Ovary (tissue), 9 donors: ENCODE data around the gene ROBO1. TPM values are rescaled to one million over a fixed set of nuclear protein-coding genes. Genes with fewer than 3 reads are reported as not detected.

Experiments used
- DNase-seq, 5 donors: peaks; one replicate each; pipeline ENCODE4 v3.0.0-alpha.2; 2019 to 2020
- H3K27ac ChIP-seq, 2 donors: fragments of 200-600 bp; one replicate each; pipeline versions ENCODE4 v1.5.1 to v1.8.0; 2019 to 2022
- H3K27me3 ChIP-seq: fragments of 200-600 bp; one replicate; pipeline ENCODE4 v1.8.0; 2022
- H3K36me3 ChIP-seq: fragments of 200-600 bp; sonication (generic); one replicate; pipeline ENCODE4 v1.5.1; 2019
- H3K4me1 ChIP-seq: one replicate; pipeline ENCODE4 v1.8.1; 2013; ENCODE audit warnings: mild to moderate bottlenecking, moderate library complexity; ENCODE audit not compliant: insufficient read depth
- H3K4me3 ChIP-seq: fragments of 200-600 bp; sonication (generic); one replicate; pipeline ENCODE4 v1.5.1; 2017
- H3K9me3 ChIP-seq, 2 donors: fragments of 200-600 bp in 1 of 2; sonication (generic) in 1 of 2; one replicate each; pipeline versions ENCODE4 v1.5.1 to v1.8.1; 2013 to 2019; ENCODE audit warnings: mild to moderate bottlenecking in 1 of 2, moderate library complexity in 1 of 2
- EP300 ChIP-seq: sonication (generic); formaldehyde crosslinking; IDR thresholded peaks from one replicate; pipeline ENCODE4 v1.6.1; 2017; ENCODE audit warnings: antibody characterized with exemption
- POLR2A ChIP-seq: fragments of 450-650 bp; IDR thresholded peaks from one replicate; pipeline ENCODE4 v1.6.1; 2017; ENCODE audit warnings: antibody characterized with exemption, mild to moderate bottlenecking, moderate library complexity
- WGBS, 3 donors: extraction: QIAGEN DNeasy Blood & Tissue Kit in 1 of 3; methylation state at CpG; one replicate each; pipeline versions ENCODE4 v1.1.5 to v1.1.7; 2013 to 2017; 5-methylcytosine and 5-hydroxymethylcytosine counted together
- intact Hi-C, 4 donors: fragments of 100-400 bp; cut with DNase I; formaldehyde crosslinking; loops; one replicate each; pipeline versions ENCODE4 v1.11.0 to v1.15.1; 2022 to 2023
- polyA plus RNA-seq, 2 donors: library from polyadenylated mRNA; stranded (reverse); fragments of 200-250 nt in 1 of 2; fragments of 350-450 nt in 1 of 2; fragmentation: Illumina TruSeq in 1 of 2; extraction: RNeasy Lipid Tissue Mini Kit (QIAGEN cat#74804) in 1 of 2; gene quantifications; one replicate each; pipeline ENCODE4 v1.2.3, GENCODE V29; 2013 to 2014
- total RNA-seq, 7 donors: library from RNA; depleted of rRNA in 2 of 7; stranded (reverse); fragments of >200 nt in 2 of 7; fragmentation: NEBNext Ultra II Directional in 3 of 7; extraction: Animal tissue kit (Norgen Biotek cat#: 25700) in 3 of 7; gene quantifications; one replicate each; pipeline versions ENCODE4 v1.1.0 to v1.2.4, GENCODE V29; 2016 to 2023
- TF ChIP-seq, protein P1 (sequence below), 3 donors: fragments of 450-650 bp in 2 of 3; fragments of 200-600 bp in 1 of 3; IDR thresholded peaks; one replicate each; pipeline versions ENCODE4 v1.5.1 to v1.8.0; 2016 to 2022; ENCODE audit warnings: antibody characterized with exemption in 3 of 3, mild to moderate bottlenecking in 1 of 3
- donor health status: DM: no; HTN: no; CAD: no; lungs with moderate emphysema.
- donor health status: DM: no; HTN: no; CAD: no.
- donor health status: Bipolar disorder and iron deficiency.
- donor health status: DM: yes; HTN: yes; CAD: no.
- donor health status: DM: no; HTN: no; CAD: no.
- donor health status: DM: yes; HTN: yes; CAD: no.

Gene ROBO1
- total and polyA plus RNA-seq, 9 donors: 17.2 to 49.5 (median 29.0) TPM

DNA sequence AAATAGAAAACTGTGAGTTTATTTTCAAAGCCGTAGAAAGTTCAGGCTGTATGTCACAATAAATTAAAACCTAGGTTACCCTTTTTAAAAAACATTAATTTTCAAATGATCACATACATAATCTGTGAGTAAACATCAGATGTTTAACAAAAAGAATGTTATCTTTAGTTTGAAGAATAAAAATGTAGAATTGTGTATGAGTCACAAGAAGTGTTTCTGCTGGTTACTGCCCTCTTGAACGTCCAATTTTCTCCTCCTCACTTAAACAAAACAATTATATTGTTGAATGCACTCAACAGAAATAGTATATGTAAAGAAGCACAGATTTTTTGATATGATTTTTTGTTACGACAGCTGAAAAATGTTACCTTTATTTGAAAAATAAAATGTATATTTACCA is 855.1 kb downstream of the ROBO1 start:
- WGBS, 3 donors: 75 to 85% (median 77%) methylated on average over 3 of the region's 3 CpGs
- Histone ChIP-seq H3K4me3 (no peak overlapping the region), H3K4me1 (no peaks in the 10 kb centered on the region), H3K36me3 (no peaks in the 10 kb centered on the region), H3K27ac (no peak overlapping the region), H3K27me3 (no peaks in the 10 kb centered on the region), H3K9me3 (no peaks in the 10 kb centered on the region)
- no peak for DNase-seq
- TF ChIP-seq POLR2A (no peak), EP300 (no peak)
- TF ChIP-seq, protein P1, sequence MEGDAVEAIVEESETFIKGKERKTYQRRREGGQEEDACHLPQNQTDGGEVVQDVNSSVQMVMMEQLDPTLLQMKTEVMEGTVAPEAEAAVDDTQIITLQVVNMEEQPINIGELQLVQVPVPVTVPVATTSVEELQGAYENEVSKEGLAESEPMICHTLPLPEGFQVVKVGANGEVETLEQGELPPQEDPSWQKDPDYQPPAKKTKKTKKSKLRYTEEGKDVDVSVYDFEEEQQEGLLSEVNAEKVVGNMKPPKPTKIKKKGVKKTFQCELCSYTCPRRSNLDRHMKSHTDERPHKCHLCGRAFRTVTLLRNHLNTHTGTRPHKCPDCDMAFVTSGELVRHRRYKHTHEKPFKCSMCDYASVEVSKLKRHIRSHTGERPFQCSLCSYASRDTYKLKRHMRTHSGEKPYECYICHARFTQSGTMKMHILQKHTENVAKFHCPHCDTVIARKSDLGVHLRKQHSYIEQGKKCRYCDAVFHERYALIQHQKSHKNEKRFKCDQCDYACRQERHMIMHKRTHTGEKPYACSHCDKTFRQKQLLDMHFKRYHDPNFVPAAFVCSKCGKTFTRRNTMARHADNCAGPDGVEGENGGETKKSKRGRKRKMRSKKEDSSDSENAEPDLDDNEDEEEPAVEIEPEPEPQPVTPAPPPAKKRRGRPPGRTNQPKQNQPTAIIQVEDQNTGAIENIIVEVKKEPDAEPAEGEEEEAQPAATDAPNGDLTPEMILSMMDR (IDR thresholded peaks at IDR 0.05): no peak
- intact Hi-C loops: no loop called here

DNA sequence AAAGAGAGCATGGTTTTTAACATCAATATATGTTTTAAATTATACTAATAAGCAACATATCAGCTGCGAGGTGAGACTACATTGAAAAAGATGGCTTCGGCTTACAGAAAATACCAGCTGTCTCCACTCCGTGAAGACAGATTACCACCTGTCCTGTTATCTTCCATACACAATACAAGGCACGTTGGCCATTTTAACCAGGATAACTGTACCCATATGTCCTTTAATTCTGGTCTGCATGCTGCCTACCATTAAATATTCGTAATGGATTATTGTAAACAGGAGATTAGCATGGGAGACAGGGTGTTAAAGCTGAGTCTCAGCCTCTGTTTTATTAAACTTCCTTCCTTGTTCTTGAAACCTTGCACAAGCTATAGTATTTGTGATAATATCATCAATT is 855.5 kb downstream of the ROBO1 start:
- Histone ChIP-seq H3K4me3 (no peak overlapping the region), H3K27ac (no peak overlapping the region), H3K27me3 (no peaks in the 10 kb centered on the region), H3K9me3 (no peaks in the 10 kb centered on the region), H3K4me1 (no peaks in the 10 kb centered on the region), H3K36me3 (no peaks in the 10 kb centered on the region)
- TF ChIP-seq EP300 (no peak), POLR2A (no peak)
- TF ChIP-seq, protein P1 (IDR thresholded peaks at IDR 0.05): no peak
- intact Hi-C loops: no loop called here
- 56 to 59% (median 58%) methylated on average over 5 of the region's 5 CpGs for WGBS, 3 donors
- DNase-seq: no peak

DNA sequence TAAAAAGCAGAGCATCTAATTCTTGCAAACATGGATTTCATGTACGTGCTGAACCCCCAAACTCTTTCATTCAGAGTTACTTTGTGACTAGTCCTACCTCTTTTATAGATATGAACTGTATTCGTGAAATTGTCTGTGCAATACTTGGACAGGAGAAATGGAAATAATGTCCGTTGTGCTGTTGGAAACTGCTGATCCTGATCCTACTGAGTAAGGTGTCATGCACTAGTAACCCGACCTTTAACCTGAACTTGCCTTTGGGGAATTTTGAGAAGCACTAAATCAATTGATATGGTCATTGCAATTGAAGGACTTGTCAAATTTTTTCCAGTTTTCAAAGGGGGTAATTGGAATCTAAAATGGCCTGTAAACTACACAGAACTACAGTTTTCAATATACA is 856.4 kb downstream of the ROBO1 start:
- intact Hi-C loops: no loop called here
- Histone ChIP-seq H3K27me3 (no peaks in the 10 kb centered on the region), H3K9me3 (no peaks in the 10 kb centered on the region), H3K4me1 (no peaks in the 10 kb centered on the region), H3K4me3 (no peak overlapping the region), H3K27ac (no peak overlapping the region), H3K36me3 (no peaks in the 10 kb centered on the region)
- WGBS, 3 donors: 90 to 98% (median 96%) methylated on average over 4 of the region's 4 CpGs
- DNase-seq: no peak
- TF ChIP-seq POLR2A (no peak), EP300 (no peak)
- TF ChIP-seq, protein P1 (IDR thresholded peaks at IDR 0.05): no peak

DNA sequence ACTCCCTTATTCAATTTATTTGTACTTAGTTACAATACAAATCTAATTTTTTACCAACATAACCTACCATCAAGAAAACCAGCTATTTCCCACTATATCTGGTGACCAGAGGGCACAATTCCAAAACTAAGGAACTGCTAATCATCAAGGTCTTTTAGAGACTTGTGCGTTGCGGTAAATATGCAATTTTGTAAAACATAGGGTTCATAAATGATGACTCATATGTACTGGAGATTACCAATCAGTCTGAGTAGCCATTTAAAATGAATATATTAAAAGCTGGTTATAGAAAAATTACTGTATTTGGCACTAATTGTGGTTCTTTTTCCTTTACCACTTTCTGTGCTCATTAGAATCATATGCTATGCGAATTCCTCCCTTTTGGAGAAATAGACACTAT is 859.6 kb downstream of the ROBO1 start:
- Histone ChIP-seq H3K27ac (no peak overlapping the region), H3K27me3 (no peaks in the 10 kb centered on the region), H3K4me1 (no peaks in the 10 kb centered on the region), H3K9me3 (no peaks in the 10 kb centered on the region), H3K4me3 (no peak overlapping the region), H3K36me3 (no peaks in the 10 kb centered on the region)
- intact Hi-C loops: no loop called here
- TF ChIP-seq EP300 (no peak), POLR2A (no peak)
- TF ChIP-seq, protein P1 (IDR thresholded peaks at IDR 0.05): no peak
- WGBS, 3 donors: 71 to 85% (median 74%) methylated on average over 3 of the region's 3 CpGs
- no peak for DNase-seq

DNA sequence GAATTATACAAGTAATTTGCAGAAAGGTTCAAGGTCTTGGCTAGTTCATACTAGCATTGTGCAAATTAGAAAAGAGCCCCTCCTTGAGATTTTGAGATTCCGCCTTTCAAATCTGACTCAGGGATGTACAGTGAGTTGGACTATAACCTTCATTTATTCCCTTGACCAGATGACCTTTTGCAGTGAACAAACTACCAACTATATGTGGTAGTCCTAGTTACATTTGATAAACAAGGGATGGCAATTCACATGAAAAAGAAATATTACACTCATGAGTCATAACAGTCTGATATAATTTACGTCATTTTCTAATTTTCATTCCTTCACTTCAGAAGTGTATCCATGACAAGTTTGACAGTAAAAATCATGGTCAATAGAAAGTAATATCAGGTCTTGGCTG is 860.4 kb downstream of the ROBO1 start:
- intact Hi-C loops: no loop called here
- WGBS, 3 donors: 87 to 94% (median 90%) methylated on average over 2 of the region's 2 CpGs

More for the DNA sequence above, 860.4 kb downstream of the ROBO1 start:
- Histone ChIP-seq H3K4me1 (no peaks in the 10 kb centered on the region), H3K27ac (no peak overlapping the region), H3K9me3 (no peaks in the 10 kb centered on the region), H3K36me3 (no peaks in the 10 kb centered on the region), H3K27me3 (no peaks in the 10 kb centered on the region), H3K4me3 (no peak overlapping the region)
- DNase-seq: no peak
- no peak for TF ChIP-seq POLR2A
- TF ChIP-seq, protein P1 (IDR thresholded peaks at IDR 0.05): no peak
- no peak for TF ChIP-seq EP300
